ENCODE measurements around the gene SLC22A6.

Gene SLC22A6

GRCh38 chr11:62984451-62984991, at the start of gene SLC22A6:
SLC22A6 (minus strand) TSS chr11:62984967; CDS start chr11:62984690, 277 bp downstream.
- no peak for DNase-seq (ENCODE audit: low spot score)

GRCh38 chr11:63032457-63032856, 47.7 kb upstream of the SLC22A6 start:
- DNase-seq (ENCODE audit: low spot score): no peak

GRCh38 chr11:63023841-63024648, 39.3 kb upstream of the SLC22A6 start:
- peak; percentile 87 for DNase-seq (ENCODE audit: low spot score)

- DNase-seq (ENCODE audit: low spot score): no peak
Measured at GRCh38 chr11:63023222-63023814, 38.6 kb upstream of the SLC22A6 start.

- no peak for DNase-seq (ENCODE audit: low spot score)
Measured at GRCh38 chr11:63022441-63022840, 37.7 kb upstream of the SLC22A6 start.

- peak; percentile 66 for DNase-seq (ENCODE audit: low spot score)
Measured at GRCh38 chr11:63020671-63021291, 36.0 kb upstream of the SLC22A6 start.

- DNase-seq (ENCODE audit: low spot score): no peak
Measured at GRCh38 chr11:63019506-63019905, 34.7 kb upstream of the SLC22A6 start.

- peak; percentile 31 for DNase-seq (ENCODE audit: low spot score)
Measured at GRCh38 chr11:63017306-63017974, 32.7 kb upstream of the SLC22A6 start.

GRCh38 chr11:63015521-63016215, 30.9 kb upstream of the SLC22A6 start, which contains the start of gene SLC22A8:
SLC22A8 (minus strand) TSS chr11:63015841; CDS start chr11:63014958, 883 bp downstream.
- DNase-seq (ENCODE audit: low spot score): no peak

- DNase-seq (ENCODE audit: low spot score): no peak
Measured at GRCh38 chr11:63014408-63015055, 29.8 kb upstream of the SLC22A6 start.

- DNase-seq (ENCODE audit: low spot score): no peak
Measured at GRCh38 chr11:63012839-63013238, 28.1 kb upstream of the SLC22A6 start.

- DNase-seq (ENCODE audit: low spot score): no peak
Measured at GRCh38 chr11:63012430-63012829, 27.7 kb upstream of the SLC22A6 start.

- DNase-seq (ENCODE audit: low spot score): no peak
Measured at GRCh38 chr11:63010934-63011439, 26.2 kb upstream of the SLC22A6 start.

GRCh38 chr11:63007920-63008319, 23.2 kb upstream of the SLC22A6 start:
- DNase-seq (ENCODE audit: low spot score): no peak

GRCh38 chr11:63001456-63001855, 16.7 kb upstream of the SLC22A6 start:
- peak; percentile 22 for DNase-seq (ENCODE audit: low spot score)

GRCh38 chr11:62999649-63000048, 14.9 kb upstream of the SLC22A6 start:
- no peak for DNase-seq (ENCODE audit: low spot score)

GRCh38 chr11:62999156-62999555, 14.4 kb upstream of the SLC22A6 start:
- no peak for DNase-seq (ENCODE audit: low spot score)

GRCh38 chr11:62996271-62996670, 11.5 kb upstream of the SLC22A6 start:
- DNase-seq (ENCODE audit: low spot score): no peak

- DNase-seq (ENCODE audit: low spot score): no peak
Measured at GRCh38 chr11:62994775-62995174, 10.0 kb upstream of the SLC22A6 start.

GRCh38 chr11:62988276-62988675, 3.5 kb upstream of the SLC22A6 start:
- no peak for DNase-seq (ENCODE audit: low spot score)

Measured in cerebellar cortex (tissue), 1 donor.